Transverse colon (tissue), 4 donors: ENCODE results near the gene FAM107B. TPM values are rescaled to one million over a fixed set of nuclear protein-coding genes. Genes with fewer than 3 reads are reported as not detected.

Experiments used
- DNase-seq: peaks from one replicate; pipeline ENCODE4 v3.0.0-alpha.2; 2019
- H3K27ac ChIP-seq, 4 donors: fragments of 200-600 bp; sonication (generic); 2 replicates each; pipeline ENCODE4 v1.5.1; 2016 to 2018; ENCODE audit warnings: inconsistent platforms in 4 of 4
- H3K27me3 ChIP-seq: fragments of 200-600 bp; sonication (generic); 2 replicates; pipeline ENCODE4 v1.5.1; 2017; ENCODE audit warnings: inconsistent platforms
- H3K36me3 ChIP-seq, 4 donors: fragments of 200-600 bp; sonication (generic); 2 replicates each; pipeline ENCODE4 v1.5.1; 2017 to 2019; ENCODE audit warnings: inconsistent platforms in 4 of 4
- H3K4me1 ChIP-seq, 4 donors: fragments of 200-600 bp; sonication (generic); 2 replicates each; pipeline ENCODE4 v1.5.1; 2017 to 2020; ENCODE audit warnings: inconsistent platforms in 4 of 4
- H3K4me3 ChIP-seq, 4 donors: fragments of 200-600 bp; sonication (generic); 1 replicate in 1 of 4; 2 replicates in 3 of 4; pipeline versions ENCODE4 v1.5.1 to v1.6.1; 2017 to 2019; ENCODE audit warnings: inconsistent platforms in 4 of 4
- H3K9me3 ChIP-seq, 2 donors: fragments of 200-600 bp; sonication (generic); 2 replicates each; pipeline ENCODE4 v1.5.1; 2017 to 2019; ENCODE audit warnings: inconsistent platforms in 2 of 2
- EP300 ChIP-seq: sonication (generic); formaldehyde crosslinking; IDR thresholded peaks from one replicate; pipeline ENCODE4 v1.6.1; 2017; ENCODE audit warnings: antibody characterized with exemption, low read depth
- POLR2A ChIP-seq: fragments of 450-650 bp; IDR thresholded peaks from one replicate; pipeline ENCODE4 v1.6.1; 2016; ENCODE audit warnings: antibody characterized with exemption, mild to moderate bottlenecking, moderate library complexity
- POLR2AphosphoS5 ChIP-seq, 3 donors: sonication (generic); formaldehyde crosslinking; IDR thresholded peaks; one replicate each; pipeline ENCODE4 v1.6.1; 2016; ENCODE audit warnings: antibody characterized with exemption in 3 of 3
- WGBS, 2 donors: methylation state at CpG; one replicate each; pipeline ENCODE4 v1.1.5; 2018; ENCODE audit warnings: low coverage in 1 of 2; 5-methylcytosine and 5-hydroxymethylcytosine counted together
- in situ Hi-C, 4 donors: fragments of 200-750 bp; cut with MboI; loops; one replicate each; pipeline versions ENCODE4 v1.15.0 to v1.15.1; 2017; ENCODE audit warnings: low sequenced_read_pairs in 3 of 4, low pct_ligation_motif_present in 1 of 4, low pct_unique_long_range_greater_than_20kb in 1 of 4
- intact Hi-C: fragments of 100-400 bp; cut with DNase I; formaldehyde crosslinking; loops from one replicate; pipeline ENCODE4 v1.15.1; 2023; ENCODE audit warnings: low total_unique reads
- total RNA-seq, 4 donors: library from RNA; depleted of rRNA; stranded (reverse); fragments of >200 nt; gene quantifications; one replicate each; pipeline ENCODE4 v1.1.0, GENCODE V29; 2016
- TF ChIP-seq, protein P1 (sequence below), 5 experiments: fragments of 200-600 bp in 3 of 5; fragments of 450-650 bp in 2 of 5; sonication (generic) in 3 of 5; IDR thresholded peaks; 1 replicate in 2 of 5; 2 replicates in 3 of 5; pipeline ENCODE4 v1.5.1; 2016 to 2017; ENCODE audit warnings: antibody characterized with exemption in 5 of 5, inconsistent platforms in 3 of 5, mild to moderate bottlenecking in 2 of 5, moderate library complexity in 1 of 5

FAM107B gene
- total RNA-seq, 4 donors from 2014 or later, result 23.9 to 71.0 (median 52.8) TPM

DNA sequence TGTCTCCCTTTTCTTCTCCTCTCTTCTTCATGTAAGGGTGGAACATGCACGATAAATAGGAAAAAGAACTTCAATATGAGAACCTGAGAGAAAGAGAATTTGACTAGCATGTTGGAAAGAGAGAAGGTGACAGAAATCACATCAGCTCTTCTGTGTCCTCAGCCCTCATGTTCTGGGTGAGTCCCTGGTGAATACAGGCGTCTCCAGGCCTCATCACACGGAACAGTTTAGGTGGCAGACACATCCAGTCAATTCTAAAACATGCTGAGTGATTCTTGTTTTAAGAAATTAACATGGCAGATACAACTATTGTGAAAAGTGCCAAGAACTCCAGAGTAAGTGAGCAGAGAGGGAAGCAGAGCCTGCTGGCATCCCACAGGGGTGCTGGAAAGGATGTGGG is 96.1 kb downstream of the FAM107B start:
- TF ChIP-seq, protein P1, sequence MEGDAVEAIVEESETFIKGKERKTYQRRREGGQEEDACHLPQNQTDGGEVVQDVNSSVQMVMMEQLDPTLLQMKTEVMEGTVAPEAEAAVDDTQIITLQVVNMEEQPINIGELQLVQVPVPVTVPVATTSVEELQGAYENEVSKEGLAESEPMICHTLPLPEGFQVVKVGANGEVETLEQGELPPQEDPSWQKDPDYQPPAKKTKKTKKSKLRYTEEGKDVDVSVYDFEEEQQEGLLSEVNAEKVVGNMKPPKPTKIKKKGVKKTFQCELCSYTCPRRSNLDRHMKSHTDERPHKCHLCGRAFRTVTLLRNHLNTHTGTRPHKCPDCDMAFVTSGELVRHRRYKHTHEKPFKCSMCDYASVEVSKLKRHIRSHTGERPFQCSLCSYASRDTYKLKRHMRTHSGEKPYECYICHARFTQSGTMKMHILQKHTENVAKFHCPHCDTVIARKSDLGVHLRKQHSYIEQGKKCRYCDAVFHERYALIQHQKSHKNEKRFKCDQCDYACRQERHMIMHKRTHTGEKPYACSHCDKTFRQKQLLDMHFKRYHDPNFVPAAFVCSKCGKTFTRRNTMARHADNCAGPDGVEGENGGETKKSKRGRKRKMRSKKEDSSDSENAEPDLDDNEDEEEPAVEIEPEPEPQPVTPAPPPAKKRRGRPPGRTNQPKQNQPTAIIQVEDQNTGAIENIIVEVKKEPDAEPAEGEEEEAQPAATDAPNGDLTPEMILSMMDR (IDR thresholded peaks at IDR 0.05), result no peak
- TF ChIP-seq EP300, result no peak
- TF ChIP-seq POLR2AphosphoS5 (IDR thresholded peaks at IDR 0.05), result no peak
- TF ChIP-seq POLR2A, result no peak
- 88 to 94% methylated on average over 3 of the region's 3 CpGs for WGBS, 2 donors
- peaks cover 0 to 18% (median 8%) of the 10 kb centered on the region in 4 donors for H3K4me1 ChIP-seq
- no peak for DNase-seq
- H3K36me3 ChIP-seq, result no peaks in the 10 kb centered on the region
- in situ Hi-C loops (no loop called here), intact Hi-C loops (no loop called here)
- no peaks in the 10 kb centered on the region for H3K27me3 ChIP-seq
- H3K9me3 ChIP-seq, result no peaks in the 10 kb centered on the region
- no peak overlapping the region for H3K4me3 ChIP-seq
- no peak overlapping the region for H3K27ac ChIP-seq

DNA sequence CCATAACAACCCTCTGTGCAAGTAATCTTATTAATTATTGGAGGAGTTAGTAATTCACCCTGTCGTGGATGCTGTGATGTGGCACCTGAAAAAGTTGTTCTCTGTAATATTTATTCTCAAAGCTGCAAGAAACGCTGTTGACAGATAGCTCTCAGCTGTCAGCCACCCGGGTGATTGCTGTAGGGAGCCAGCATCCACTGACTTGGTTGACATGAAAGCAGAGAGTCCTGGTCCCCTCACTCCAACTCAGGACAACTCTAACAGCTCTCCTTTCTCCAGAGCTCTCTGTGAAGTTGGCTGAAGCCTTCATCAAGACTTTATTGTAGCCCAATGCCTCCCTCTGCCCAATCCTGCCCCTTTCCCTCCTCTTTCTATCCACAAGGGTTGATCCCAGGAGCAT is 98.0 kb downstream of the FAM107B start:
- DNase-seq, result no peak
- WGBS, 2 donors, result 58 to 73% methylated on average over 2 to 3 of the region's 3 CpGs
- no peak overlapping the region for H3K4me3 ChIP-seq
- H3K9me3 ChIP-seq, result no peaks in the 10 kb centered on the region
- TF ChIP-seq, protein P1 (IDR thresholded peaks at IDR 0.05), result no peak
- no peak for TF ChIP-seq EP300
- TF ChIP-seq POLR2AphosphoS5 (IDR thresholded peaks at IDR 0.05), result no peak
- TF ChIP-seq POLR2A, result no peak
- in situ Hi-C loops (no loop called here), intact Hi-C loops (no loop called here)
- H3K4me1 ChIP-seq, result peaks cover 0 to 28% (median 13%) of the 10 kb centered on the region in 4 donors
- H3K36me3 ChIP-seq, result no peaks in the 10 kb centered on the region
- H3K27ac ChIP-seq, result no peak overlapping the region
- no peaks in the 10 kb centered on the region for H3K27me3 ChIP-seq

DNA sequence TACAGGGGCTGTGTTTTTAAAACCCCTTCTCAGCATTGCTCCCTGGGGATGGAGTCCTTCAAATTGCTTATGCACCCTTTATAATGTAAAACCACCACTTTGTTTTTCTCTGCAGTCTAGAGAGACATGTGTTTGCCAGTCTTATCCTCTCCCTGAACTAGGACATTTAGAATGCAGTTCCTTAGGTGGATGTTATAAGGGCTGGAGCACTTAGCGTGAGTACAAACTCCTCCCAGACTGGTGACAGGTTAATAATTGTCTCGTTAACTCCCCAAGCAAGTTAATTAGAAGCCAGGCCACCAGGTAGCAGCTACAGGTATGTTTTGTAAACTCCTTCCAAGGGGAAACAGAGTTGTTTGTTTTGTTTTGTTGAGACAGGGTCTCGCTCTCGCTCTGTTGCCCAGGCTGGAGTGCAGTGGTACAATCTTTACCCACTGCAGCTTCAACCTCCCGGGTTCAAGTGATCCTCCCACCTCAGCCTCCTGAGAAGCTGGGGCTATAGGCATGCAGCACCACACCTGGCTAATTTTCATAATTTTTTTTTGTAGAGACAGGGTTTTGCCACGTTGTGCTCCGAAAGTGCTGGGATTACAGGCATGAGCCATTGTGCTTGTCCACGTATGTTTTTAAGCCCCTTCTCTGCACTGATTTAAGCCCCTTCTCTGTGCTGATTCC is 100.2 kb downstream of the FAM107B start:
- Histone ChIP-seq H3K27ac (peak overlapping the region in 3 of 4 donors; percentile 54 to 72 (median 68)), H3K9me3 (no peaks in the 10 kb centered on the region), H3K4me3 (no peak overlapping the region), H3K4me1 (peaks cover 0 to 47% (median 28%) of the 10 kb centered on the region in 4 donors), H3K36me3 (no peaks in the 10 kb centered on the region), H3K27me3 (no peaks in the 10 kb centered on the region)
- WGBS, 2 donors, result 38 to 48% methylated on average over 5 to 8 of the region's 8 CpGs
- DNase-seq, result peak; percentile 33
- intact Hi-C loops (no loop called here), in situ Hi-C loops (no loop called here)
- no peak for TF ChIP-seq EP300
- peak in 2 of 3 donors; percentile 46 to 55 for TF ChIP-seq POLR2AphosphoS5 (IDR thresholded peaks at IDR 0.05)

DNA sequence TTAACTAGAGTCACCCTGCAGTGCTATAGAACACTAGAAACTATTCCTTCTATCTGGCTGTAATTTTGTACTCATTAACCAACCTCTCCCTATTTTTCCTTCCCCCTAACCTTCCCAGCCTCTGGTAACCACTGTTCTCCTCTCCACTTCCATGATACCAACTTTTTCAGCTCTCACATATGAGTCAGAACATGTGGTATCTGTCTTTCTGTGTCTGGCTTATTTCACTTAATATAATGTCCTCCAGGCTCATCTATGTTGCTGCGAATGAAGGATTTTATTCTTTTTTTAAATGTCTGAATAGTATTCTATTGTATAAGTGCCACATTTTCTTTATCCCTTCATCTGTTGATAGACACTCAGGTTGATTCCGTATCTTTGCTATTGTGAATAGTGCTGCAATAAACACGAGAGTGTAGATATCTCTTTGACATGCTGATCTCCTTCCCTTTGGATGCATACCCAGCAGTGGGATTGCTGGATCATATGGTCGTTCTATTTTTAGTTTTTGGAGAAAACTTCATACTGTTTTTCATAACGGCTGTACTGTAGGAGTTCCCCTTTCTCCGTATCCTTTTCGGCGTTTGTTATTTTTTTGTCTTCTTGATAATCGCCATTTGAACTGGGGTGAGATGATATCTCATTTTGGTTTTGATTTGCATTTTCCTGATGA is 101.4 kb downstream of the FAM107B start:
- Histone ChIP-seq H3K4me3 (no peak overlapping the region), H3K27me3 (no peaks in the 10 kb centered on the region), H3K36me3 (no peaks in the 10 kb centered on the region), H3K9me3 (no peaks in the 10 kb centered on the region), H3K27ac (peak overlapping the region in 1 of 4 donors; percentile 68), H3K4me1 (peaks cover 0 to 47% (median 30%) of the 10 kb centered on the region in 4 donors)
- intact Hi-C loops (no loop called here), in situ Hi-C loops (no loop called here)
- TF ChIP-seq EP300, result no peak
- peak in 2 of 3 donors; percentile 35 to 64 for TF ChIP-seq POLR2AphosphoS5 (IDR thresholded peaks at IDR 0.05)
- DNase-seq, result no peak
- WGBS, 2 donors, result 58 to 62% methylated on average over 9 of the region's 9 CpGs

DNA sequence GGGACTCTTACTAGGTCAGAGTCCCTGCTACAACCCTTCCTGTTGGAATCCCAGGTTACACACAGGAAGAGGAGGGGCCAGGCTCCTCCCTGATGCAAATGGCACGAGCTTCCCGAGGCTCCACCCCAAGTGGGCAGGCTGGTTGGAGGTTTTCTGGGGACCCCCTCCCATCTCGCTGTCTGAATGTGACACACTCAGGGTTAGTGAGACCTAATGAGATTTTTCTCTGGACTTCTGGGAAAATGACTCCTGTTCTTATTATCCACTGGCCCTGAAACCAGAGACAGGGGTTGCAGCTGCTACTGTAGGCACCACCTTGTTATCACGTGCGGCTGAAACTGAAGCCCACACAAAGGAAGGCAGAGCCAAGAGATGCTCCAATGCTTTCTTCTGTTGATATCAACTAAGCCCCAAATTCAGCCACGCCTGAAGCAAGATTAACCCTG is 103.3 kb downstream of the FAM107B start:
- Histone ChIP-seq H3K27me3 (no peaks in the 10 kb centered on the region), H3K9me3 (no peaks in the 10 kb centered on the region), H3K4me3 (no peak overlapping the region), H3K36me3 (no peaks in the 10 kb centered on the region), H3K27ac (peak overlapping the region; percentile 63 to 78 (median 74)), H3K4me1 (peaks cover 0 to 47% (median 29%) of the 10 kb centered on the region in 4 donors)
- TF ChIP-seq EP300, result no peak
- no peak for TF ChIP-seq POLR2AphosphoS5 (IDR thresholded peaks at IDR 0.05)
- TF ChIP-seq POLR2A, result no peak
- TF ChIP-seq, protein P1 (IDR thresholded peaks at IDR 0.05), result no peak
- WGBS, 2 donors, result 66 to 88% methylated on average over 3 to 6 of the region's 6 CpGs
- intact Hi-C loops, result no loop called here
- in situ Hi-C loops, result no loop called here
- no peak for DNase-seq
